ENCODE results near the gene C2orf72.
A peak's percentile ranks its signal among the peaks of the same experiment; 100 is the strongest.
"Not testable (repeated sequence)": the region's sequence is repeated elsewhere in the genome, so short reads cannot be mapped to it uniquely, and the experiment has no call there.

Gene C2orf72

DNA sequence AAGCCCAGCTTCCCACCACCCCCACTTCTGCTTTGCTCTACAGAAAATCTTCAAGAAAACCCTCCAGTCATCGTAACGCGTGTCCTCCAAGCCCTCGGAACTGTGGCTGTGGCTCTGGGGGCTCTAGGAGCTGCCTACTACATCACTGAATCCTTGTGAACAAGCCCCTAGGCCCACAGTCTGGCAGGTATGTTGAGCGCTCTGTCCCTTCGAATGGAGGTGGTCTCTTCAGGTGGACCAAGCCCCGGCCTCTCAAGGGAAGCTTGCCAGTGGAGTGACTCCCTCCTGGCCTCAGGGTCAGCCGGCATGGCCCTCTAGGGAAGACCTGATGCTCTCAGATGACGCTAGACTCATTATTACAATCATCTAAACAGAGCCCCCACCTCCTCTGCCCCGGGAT lies 34.7 kb upstream of the C2orf72 start:
- H3K36me3 ChIP-seq (replicated peaks in 1 of 2; ENCODE audit: control insufficient read depth in 2 of 2, insufficient read depth in 2 of 2, low read length in 2 of 2), result no peaks in the 10 kb centered on the region
- peaks cover 0 to 1% of the 10 kb centered on the region in 2 donors for H3K4me1 ChIP-seq (ENCODE audit: control insufficient read depth in 2 of 2, insufficient read depth in 1 of 2, low read depth in 1 of 2, low read length in 2 of 2)
- H3K9ac ChIP-seq (ENCODE audit: low read depth, low read length, poor library complexity), result no peak overlapping the region
- no peak overlapping the region for H2AK5ac ChIP-seq (ENCODE audit: low read depth, low read length)
- no peak overlapping the region for H4K91ac ChIP-seq (ENCODE audit: low read depth, low read length, poor library complexity)
- no CpG with 5 or more reads among the region's 10 CpGs for WGBS, 2 donors (ENCODE audit: extremely low coverage in 2 of 2, insufficient read length in 2 of 2, insufficient replicate concordance in 1 of 2)
- no peak overlapping the region for H3K4me2 ChIP-seq (ENCODE audit: insufficient read depth, low read length, poor library complexity, severe bottlenecking)
- no peak overlapping the region for H2BK120ac ChIP-seq (ENCODE audit: low read depth, low read length)
- no peaks in the 10 kb centered on the region for H3K9me3 ChIP-seq (replicated peaks in 1 of 2; ENCODE audit: control insufficient read depth in 2 of 2, insufficient read depth in 1 of 2, low read depth in 1 of 2, low read length in 2 of 2)
- no peak overlapping the region for H2BK15ac ChIP-seq (ENCODE audit: low read length)
- no peak overlapping the region for H2AFZ ChIP-seq (ENCODE audit: low read length)
- H3K4me3 ChIP-seq (ENCODE audit: low read length in 2 of 2), result no peak overlapping the region
- H3K18ac ChIP-seq (ENCODE audit: low read length), result no peak overlapping the region
- H3K4ac ChIP-seq (ENCODE audit: low read length), result no peak overlapping the region
- no peak overlapping the region for H2BK12ac ChIP-seq (ENCODE audit: low read length)
- H3K14ac ChIP-seq (ENCODE audit: low read length), result no peak overlapping the region
- no peak overlapping the region for H4K8ac ChIP-seq (ENCODE audit: low read depth, low read length)
- no peak overlapping the region for H2BK5ac ChIP-seq (ENCODE audit: low read length)
- DNase-seq (ENCODE audit: low spot score), result no peak
- H3K23ac ChIP-seq (ENCODE audit: low read depth, low read length, poor library complexity), result no peak overlapping the region
- no peak overlapping the region for H3K27ac ChIP-seq (replicated peaks; ENCODE audit: low read length)
- H3K79me1 ChIP-seq (ENCODE audit: low read depth, low read length), result no peaks in the 10 kb centered on the region
- H3K27me3 ChIP-seq (ENCODE audit: control insufficient read depth in 3 of 3, insufficient read depth in 3 of 3, low read depth in 1 of 3, low read length in 3 of 3), result peaks cover 0 to 14% (median 0%) of the 10 kb centered on the region in 3 experiments

DNA sequence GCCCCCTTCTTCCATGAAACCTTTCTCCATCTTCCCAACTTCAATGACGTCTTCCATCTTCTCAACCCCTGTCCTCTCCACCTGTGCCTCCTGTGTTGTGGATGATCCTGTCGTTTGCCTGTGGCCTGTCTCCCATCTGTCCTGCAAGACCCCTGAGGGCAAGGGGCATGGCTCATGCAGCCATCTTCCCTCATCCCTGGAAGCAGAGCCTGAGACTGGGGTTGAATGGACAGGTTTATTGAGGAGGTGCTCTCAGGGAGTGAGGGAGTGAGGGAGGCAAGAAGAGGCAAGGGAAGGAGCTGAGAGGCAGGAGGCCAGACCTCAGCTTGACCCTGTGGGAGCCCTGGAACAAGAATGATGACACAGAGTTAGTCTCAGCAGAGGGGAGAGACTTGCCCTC lies 34.1 kb upstream of the C2orf72 start:
- H4K8ac ChIP-seq (ENCODE audit: low read depth, low read length), result no peak overlapping the region
- H3K9me3 ChIP-seq (replicated peaks in 1 of 2; ENCODE audit: control insufficient read depth in 2 of 2, insufficient read depth in 1 of 2, low read depth in 1 of 2, low read length in 2 of 2), result no peaks in the 10 kb centered on the region
- no peak overlapping the region for H3K18ac ChIP-seq (ENCODE audit: low read length)
- no peak overlapping the region for H2AK5ac ChIP-seq (ENCODE audit: low read depth, low read length)
- no peak overlapping the region for H3K4ac ChIP-seq (ENCODE audit: low read length)
- H4K91ac ChIP-seq (ENCODE audit: low read depth, low read length, poor library complexity), result no peak overlapping the region
- no peak overlapping the region for H2AFZ ChIP-seq (ENCODE audit: low read length)
- H3K4me2 ChIP-seq (ENCODE audit: insufficient read depth, low read length, poor library complexity, severe bottlenecking), result no peak overlapping the region
- H3K4me3 ChIP-seq (ENCODE audit: low read length in 2 of 2), result no peak overlapping the region
- H3K23ac ChIP-seq (ENCODE audit: low read depth, low read length, poor library complexity), result no peak overlapping the region
- H3K9ac ChIP-seq (ENCODE audit: low read depth, low read length, poor library complexity), result no peak overlapping the region
- H3K79me1 ChIP-seq (ENCODE audit: low read depth, low read length), result no peaks in the 10 kb centered on the region
- no peak for DNase-seq (ENCODE audit: low spot score)
- H3K27me3 ChIP-seq (ENCODE audit: control insufficient read depth in 3 of 3, insufficient read depth in 3 of 3, low read depth in 1 of 3, low read length in 3 of 3), result peaks cover 0 to 14% (median 0%) of the 10 kb centered on the region in 3 experiments
- no peak overlapping the region for H2BK120ac ChIP-seq (ENCODE audit: low read depth, low read length)
- no peaks in the 10 kb centered on the region for H3K36me3 ChIP-seq (replicated peaks in 1 of 2; ENCODE audit: control insufficient read depth in 2 of 2, insufficient read depth in 2 of 2, low read length in 2 of 2)
- H2BK15ac ChIP-seq (ENCODE audit: low read length), result no peak overlapping the region
- H3K4me1 ChIP-seq (ENCODE audit: control insufficient read depth in 2 of 2, insufficient read depth in 1 of 2, low read depth in 1 of 2, low read length in 2 of 2), result peaks cover 0 to 1% of the 10 kb centered on the region in 2 donors
- no CpG with 5 or more reads among the region's 2 CpGs for WGBS, 2 donors (ENCODE audit: extremely low coverage in 2 of 2, insufficient read length in 2 of 2, insufficient replicate concordance in 1 of 2)
- no peak overlapping the region for H2BK12ac ChIP-seq (ENCODE audit: low read length)
- no peak overlapping the region for H3K14ac ChIP-seq (ENCODE audit: low read length)
- no peak overlapping the region for H2BK5ac ChIP-seq (ENCODE audit: low read length)
- H3K27ac ChIP-seq (replicated peaks; ENCODE audit: low read length), result no peak overlapping the region

GRCh38 chr2:231004930-231005329 lies 32.4 kb upstream of the C2orf72 start:
- H2AK5ac ChIP-seq (ENCODE audit: low read depth, low read length); H3K14ac ChIP-seq (ENCODE audit: low read length); DNase-seq (ENCODE audit: low spot score); H2BK120ac ChIP-seq (ENCODE audit: low read depth, low read length); H3K27ac ChIP-seq (replicated peaks; ENCODE audit: low read length); H3K27me3 ChIP-seq (ENCODE audit: control insufficient read depth in 3 of 3, insufficient read depth in 3 of 3, low read depth in 1 of 3, low read length in 3 of 3); H2AFZ ChIP-seq (ENCODE audit: low read length); H3K4me2 ChIP-seq (ENCODE audit: insufficient read depth, low read length, poor library complexity, severe bottlenecking); H3K4me1 ChIP-seq (ENCODE audit: control insufficient read depth in 2 of 2, insufficient read depth in 1 of 2, low read depth in 1 of 2, low read length in 2 of 2); H2BK12ac ChIP-seq (ENCODE audit: low read length); H3K23ac ChIP-seq (ENCODE audit: low read depth, low read length, poor library complexity); H4K8ac ChIP-seq (ENCODE audit: low read depth, low read length); H3K79me1 ChIP-seq (ENCODE audit: low read depth, low read length); H3K4me3 ChIP-seq (ENCODE audit: low read length in 2 of 2); H3K4ac ChIP-seq (ENCODE audit: low read length); H3K9me3 ChIP-seq (replicated peaks in 1 of 2; ENCODE audit: control insufficient read depth in 2 of 2, insufficient read depth in 1 of 2, low read depth in 1 of 2, low read length in 2 of 2); H2BK5ac ChIP-seq (ENCODE audit: low read length); H4K91ac ChIP-seq (ENCODE audit: low read depth, low read length, poor library complexity); H2BK15ac ChIP-seq (ENCODE audit: low read length); H3K18ac ChIP-seq (ENCODE audit: low read length); H3K36me3 ChIP-seq (replicated peaks in 1 of 2; ENCODE audit: control insufficient read depth in 2 of 2, insufficient read depth in 2 of 2, low read length in 2 of 2): not testable (repeated sequence)
- H3K9ac ChIP-seq (ENCODE audit: low read depth, low read length, poor library complexity), result peak overlapping the region; percentile 24

DNA sequence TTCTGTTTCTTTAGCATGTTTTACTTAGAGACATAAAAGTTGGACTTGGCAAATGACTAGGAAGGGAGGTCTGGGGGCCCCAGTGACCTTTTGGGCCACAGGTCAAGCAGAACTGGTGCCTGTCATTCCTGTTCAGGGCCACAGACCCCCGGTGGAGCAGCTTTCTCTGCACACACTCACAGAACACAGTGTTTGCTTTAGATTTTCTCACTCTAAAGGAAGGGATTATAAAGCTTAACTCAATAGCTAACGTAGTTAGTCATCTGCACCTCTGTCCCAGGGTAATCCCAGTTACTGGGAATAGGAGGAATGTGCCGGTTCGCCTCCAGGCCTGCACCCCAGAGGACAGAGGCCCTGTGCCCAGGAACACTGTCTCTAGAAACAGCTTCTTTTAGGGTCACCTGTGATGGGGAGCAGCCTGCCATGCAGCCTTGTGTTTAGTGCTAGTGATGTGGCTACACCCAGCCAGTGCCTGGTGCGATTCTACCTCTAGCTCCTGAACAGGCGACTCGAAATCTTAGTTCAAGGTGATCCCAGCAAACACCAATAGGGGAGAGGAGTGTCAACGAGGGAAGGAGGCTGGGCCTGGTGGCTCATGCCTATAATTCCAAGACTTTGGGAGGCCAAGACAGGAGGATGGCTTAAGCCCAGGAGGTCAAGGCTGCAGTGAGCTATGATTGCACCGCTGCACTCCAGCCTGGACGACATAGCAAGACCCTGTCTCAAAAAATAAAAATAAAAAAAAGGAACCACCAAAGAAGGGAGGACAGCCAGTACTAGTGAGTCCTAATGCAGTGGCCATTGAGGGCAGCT lies 29.8 kb upstream of the C2orf72 start:
- Histone ChIP-seq H3K9me3 (replicated peaks in 1 of 2; ENCODE audit: control insufficient read depth in 2 of 2, insufficient read depth in 1 of 2, low read depth in 1 of 2, low read length in 2 of 2) (no peaks in the 10 kb centered on the region), H2BK120ac (ENCODE audit: low read depth, low read length) (no peak overlapping the region), H3K9ac (ENCODE audit: low read depth, low read length, poor library complexity) (no peak overlapping the region), H2BK15ac (ENCODE audit: low read length) (no peak overlapping the region), H3K36me3 (replicated peaks in 1 of 2; ENCODE audit: control insufficient read depth in 2 of 2, insufficient read depth in 2 of 2, low read length in 2 of 2) (no peaks in the 10 kb centered on the region), H3K27me3 (ENCODE audit: control insufficient read depth in 3 of 3, insufficient read depth in 3 of 3, low read depth in 1 of 3, low read length in 3 of 3) (no peaks in the 10 kb centered on the region), H3K79me1 (ENCODE audit: low read depth, low read length) (no peaks in the 10 kb centered on the region), H2AFZ (ENCODE audit: low read length) (no peak overlapping the region), H4K91ac (ENCODE audit: low read depth, low read length, poor library complexity) (no peak overlapping the region), H3K27ac (replicated peaks; ENCODE audit: low read length) (no peak overlapping the region), H3K4me2 (ENCODE audit: insufficient read depth, low read length, poor library complexity, severe bottlenecking) (no peak overlapping the region), H2BK12ac (ENCODE audit: low read length) (no peak overlapping the region), H3K4me1 (ENCODE audit: control insufficient read depth in 2 of 2, insufficient read depth in 1 of 2, low read depth in 1 of 2, low read length in 2 of 2) (peaks cover 1 to 9% of the 10 kb centered on the region in 2 donors), H2BK5ac (ENCODE audit: low read length) (no peak overlapping the region), H3K4me3 (ENCODE audit: low read length in 2 of 2) (no peak overlapping the region), H4K8ac (ENCODE audit: low read depth, low read length) (no peak overlapping the region), H3K23ac (ENCODE audit: low read depth, low read length, poor library complexity) (no peak overlapping the region), H3K18ac (ENCODE audit: low read length) (peak overlapping the region; percentile 20), H2AK5ac (ENCODE audit: low read depth, low read length) (no peak overlapping the region), H3K14ac (ENCODE audit: low read length) (no peak overlapping the region), H3K4ac (ENCODE audit: low read length) (no peak overlapping the region)
- DNase-seq (ENCODE audit: low spot score), result no peak
- no CpG with 5 or more reads among the region's 10 CpGs for WGBS, 2 donors (ENCODE audit: extremely low coverage in 2 of 2, insufficient read length in 2 of 2, insufficient replicate concordance in 1 of 2)
